HepG2 (cell line): Measurements from ENCODE around the gene KATNB1.

ENCODE experiments used
- MTA3 ChIP-seq: sonication (generic); formaldehyde crosslinking; IDR thresholded peaks from 2 replicates; pipeline ENCODE4 v1.4.0; 2020; ENCODE audit warnings: missing genetic modification reagents
- MXI1 ChIP-seq: IDR thresholded peaks from 3 replicates; pipeline ENCODE4 v1.6.1; 2012; ENCODE audit warnings: low read depth, low read length, inconsistent platforms, borderline replicate concordance
- MYC ChIP-seq: sonication (generic); formaldehyde crosslinking; IDR thresholded peaks from 2 replicates; pipeline ENCODE4 v1.9.0; 2021; ENCODE audit warnings: missing genetic modification reagents, borderline replicate concordance
- POLR2A ChIP-seq, 2 experiments: IDR thresholded peaks; 2 replicates each; pipeline ENCODE4 v1.6.1; 2011; ENCODE audit warnings: low read depth in 2 of 2, low read length in 2 of 2, mild to moderate bottlenecking in 1 of 2, moderate library complexity in 1 of 2; ENCODE audit not compliant: insufficient read depth in 1 of 2
- SOX13 ChIP-seq, 3 experiments: fragments of 450-650 bp in 1 of 3; sonication (generic) in 1 of 3; formaldehyde crosslinking in 1 of 3; IDR thresholded peaks in 2 of 3; conservative IDR thresholded peaks in 1 of 3; 2 replicates each; pipeline versions ENCODE4 v1.5.0 to v1.6.1; 2016 to 2020; ENCODE audit warnings: antibody characterized with exemption in 1 of 3, mild to moderate bottlenecking in 1 of 3, missing compliant biosample characterization in 1 of 3, missing genetic modification reagents in 1 of 3, moderate library complexity in 1 of 3
- SRF ChIP-seq: IDR thresholded peaks from 2 replicates; pipeline ENCODE4 v1.6.1; 2011; ENCODE audit warnings: mild to moderate bottlenecking, low read depth, low read length, moderate library complexity
- SYNCRIP ChIP-seq: fragments of 200-400 bp; formaldehyde crosslinking; IDR thresholded peaks from 2 replicates; pipeline ENCODE4 v1.6.1; 2018; ENCODE audit warnings: mild to moderate bottlenecking, low read depth, low read length; ENCODE audit not compliant: insufficient read depth
- TAF1 ChIP-seq: sonication (generic); formaldehyde crosslinking; IDR thresholded peaks from 2 replicates; pipeline ENCODE4 v1.4.0; 2020; ENCODE audit warnings: missing genetic modification reagents
- ZNF207 ChIP-seq: fragments of 450-650 bp; IDR thresholded peaks from 2 replicates; pipeline ENCODE4 v1.6.1; 2016; ENCODE audit warnings: antibody characterized with exemption, borderline replicate concordance
- TF ChIP-seq, protein P1 (sequence below): sonication (generic); formaldehyde crosslinking; IDR thresholded peaks from 2 replicates; pipeline ENCODE4 v1.5.0; 2020; ENCODE audit warnings: mild to moderate bottlenecking, missing genetic modification reagents
- TF ChIP-seq, protein P2 (sequence below): sonication (generic); formaldehyde crosslinking; IDR thresholded peaks from 2 replicates; pipeline ENCODE4 v1.5.0; 2020; ENCODE audit warnings: mild to moderate bottlenecking, missing genetic modification reagents, moderate library complexity
- TF ChIP-seq, protein P3 (sequence below): sonication (generic); formaldehyde crosslinking; IDR thresholded peaks from 2 replicates; pipeline ENCODE4 v1.5.1; 2020; ENCODE audit warnings: missing genetic modification reagents, mild to moderate bottlenecking, borderline replicate concordance
- TF ChIP-seq, protein P4 (sequence below): IDR thresholded peaks from 2 replicates; pipeline ENCODE4 v1.6.1; 2018; ENCODE audit warnings: missing genetic modification reagents

DNA sequence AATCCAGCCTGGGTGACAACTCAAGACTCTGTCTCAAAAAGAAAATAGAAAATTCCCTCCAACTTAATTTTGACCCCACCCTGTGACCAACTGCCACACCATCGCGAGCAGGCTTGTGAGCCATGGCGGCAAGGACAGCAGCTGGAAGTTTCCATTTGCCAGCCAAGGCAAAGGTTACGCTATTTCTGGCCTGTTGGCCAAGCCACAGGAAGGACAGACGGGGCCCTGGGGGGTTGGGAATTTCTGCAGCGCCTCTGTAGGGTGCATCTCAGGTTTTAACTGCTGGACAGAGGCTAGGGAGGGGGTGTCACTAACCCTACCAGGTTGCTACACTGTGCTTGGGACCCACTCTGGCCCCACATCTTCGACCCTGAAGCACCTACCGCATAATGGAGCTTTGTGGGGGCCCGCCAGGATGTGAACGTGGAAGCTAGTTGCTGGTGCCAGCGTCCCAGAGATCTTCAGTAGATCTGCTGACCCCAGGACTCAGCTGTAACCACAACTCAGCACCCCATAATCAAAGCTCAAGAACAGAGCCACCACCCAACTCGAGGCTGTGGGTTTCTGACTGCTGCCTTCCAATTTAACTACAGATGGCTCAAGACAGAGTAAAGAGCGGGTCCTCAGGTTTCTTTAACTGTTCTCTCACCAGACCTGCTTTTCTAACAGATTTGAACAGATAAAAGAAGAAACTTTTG, 55.8 kb downstream of the KATNB1 start:
- TF ChIP-seq MTA3 (CRISPR knock-in tag) (no peak), MYC (CRISPR knock-in tag) (no peak), SOX13 (IDR thresholded peaks at IDR 0.05) (no peak), SOX13 (CRISPR knock-in tag; conservative IDR thresholded peaks at IDR 0.05 in 1 of 2, IDR thresholded peaks at IDR 0.05 in 1 of 2) (no peak), ZNF207 (no peak), SRF (no peak), TAF1 (CRISPR knock-in tag) (no peak), MXI1 (no peak), POLR2A (IDR thresholded peaks at IDR 0.05; ENCODE audit: insufficient read depth in 1 of 2, low read depth in 2 of 2, low read length in 2 of 2) (no peak), SYNCRIP (no peak)
- TF ChIP-seq, protein P1, sequence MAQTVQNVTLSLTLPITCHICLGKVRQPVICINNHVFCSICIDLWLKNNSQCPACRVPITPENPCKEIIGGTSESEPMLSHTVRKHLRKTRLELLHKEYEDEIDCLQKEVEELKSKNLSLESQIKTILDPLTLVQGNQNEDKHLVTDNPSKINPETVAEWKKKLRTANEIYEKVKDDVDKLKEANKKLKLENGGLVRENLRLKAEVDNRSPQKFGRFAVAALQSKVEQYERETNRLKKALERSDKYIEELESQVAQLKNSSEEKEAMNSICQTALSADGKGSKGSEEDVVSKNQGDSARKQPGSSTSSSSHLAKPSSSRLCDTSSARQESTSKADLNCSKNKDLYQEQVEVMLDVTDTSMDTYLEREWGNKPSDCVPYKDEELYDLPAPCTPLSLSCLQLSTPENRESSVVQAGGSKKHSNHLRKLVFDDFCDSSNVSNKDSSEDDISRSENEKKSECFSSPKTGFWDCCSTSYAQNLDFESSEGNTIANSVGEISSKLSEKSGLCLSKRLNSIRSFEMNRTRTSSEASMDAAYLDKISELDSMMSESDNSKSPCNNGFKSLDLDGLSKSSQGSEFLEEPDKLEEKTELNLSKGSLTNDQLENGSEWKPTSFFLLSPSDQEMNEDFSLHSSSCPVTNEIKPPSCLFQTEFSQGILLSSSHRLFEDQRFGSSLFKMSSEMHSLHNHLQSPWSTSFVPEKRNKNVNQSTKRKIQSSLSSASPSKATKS (CRISPR knock-in tag): no peak
- TF ChIP-seq, protein P2, sequence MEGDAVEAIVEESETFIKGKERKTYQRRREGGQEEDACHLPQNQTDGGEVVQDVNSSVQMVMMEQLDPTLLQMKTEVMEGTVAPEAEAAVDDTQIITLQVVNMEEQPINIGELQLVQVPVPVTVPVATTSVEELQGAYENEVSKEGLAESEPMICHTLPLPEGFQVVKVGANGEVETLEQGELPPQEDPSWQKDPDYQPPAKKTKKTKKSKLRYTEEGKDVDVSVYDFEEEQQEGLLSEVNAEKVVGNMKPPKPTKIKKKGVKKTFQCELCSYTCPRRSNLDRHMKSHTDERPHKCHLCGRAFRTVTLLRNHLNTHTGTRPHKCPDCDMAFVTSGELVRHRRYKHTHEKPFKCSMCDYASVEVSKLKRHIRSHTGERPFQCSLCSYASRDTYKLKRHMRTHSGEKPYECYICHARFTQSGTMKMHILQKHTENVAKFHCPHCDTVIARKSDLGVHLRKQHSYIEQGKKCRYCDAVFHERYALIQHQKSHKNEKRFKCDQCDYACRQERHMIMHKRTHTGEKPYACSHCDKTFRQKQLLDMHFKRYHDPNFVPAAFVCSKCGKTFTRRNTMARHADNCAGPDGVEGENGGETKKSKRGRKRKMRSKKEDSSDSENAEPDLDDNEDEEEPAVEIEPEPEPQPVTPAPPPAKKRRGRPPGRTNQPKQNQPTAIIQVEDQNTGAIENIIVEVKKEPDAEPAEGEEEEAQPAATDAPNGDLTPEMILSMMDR (CRISPR knock-in tag): no peak
- TF ChIP-seq, protein P3, sequence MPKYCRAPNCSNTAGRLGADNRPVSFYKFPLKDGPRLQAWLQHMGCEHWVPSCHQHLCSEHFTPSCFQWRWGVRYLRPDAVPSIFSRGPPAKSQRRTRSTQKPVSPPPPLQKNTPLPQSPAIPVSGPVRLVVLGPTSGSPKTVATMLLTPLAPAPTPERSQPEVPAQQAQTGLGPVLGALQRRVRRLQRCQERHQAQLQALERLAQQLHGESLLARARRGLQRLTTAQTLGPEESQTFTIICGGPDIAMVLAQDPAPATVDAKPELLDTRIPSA (CRISPR knock-in tag): no peak
- TF ChIP-seq, protein P4, sequence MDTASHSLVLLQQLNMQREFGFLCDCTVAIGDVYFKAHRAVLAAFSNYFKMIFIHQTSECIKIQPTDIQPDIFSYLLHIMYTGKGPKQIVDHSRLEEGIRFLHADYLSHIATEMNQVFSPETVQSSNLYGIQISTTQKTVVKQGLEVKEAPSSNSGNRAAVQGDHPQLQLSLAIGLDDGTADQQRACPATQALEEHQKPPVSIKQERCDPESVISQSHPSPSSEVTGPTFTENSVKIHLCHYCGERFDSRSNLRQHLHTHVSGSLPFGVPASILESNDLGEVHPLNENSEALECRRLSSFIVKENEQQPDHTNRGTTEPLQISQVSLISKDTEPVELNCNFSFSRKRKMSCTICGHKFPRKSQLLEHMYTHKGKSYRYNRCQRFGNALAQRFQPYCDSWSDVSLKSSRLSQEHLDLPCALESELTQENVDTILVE (CRISPR knock-in tag): no peak
